NCI-H460 (cell line): ENCODE results near the gene POLR3F. TPM values are rescaled to one million over a fixed set of nuclear protein-coding genes. Genes with fewer than 3 reads are reported as not detected.
"Not testable (repeated sequence)": the region's sequence is repeated elsewhere in the genome, so short reads cannot be mapped to it uniquely, and the experiment has no call there.

ENCODE experiments used
- DNase-seq: peaks from one replicate; pipeline ENCODE4 v3.0.0-alpha.2; 2016; ENCODE audit warnings: low read depth; ENCODE audit errors: extremely low read depth
- total RNA-seq: library from RNA; depleted of rRNA; stranded (reverse); fragments of >200 nt; shearing (Covaris generic); gene quantifications from 2 replicates; pipeline ENCODE4 v1.2.3, GENCODE V29; 2014

The POLR3F gene
- total RNA-seq, 1 experiment from 2014 or later, result 23.8 TPM

GRCh38 chr20:18501672-18502071 is 34.5 kb downstream of the POLR3F start:
- not testable (repeated sequence) for DNase-seq

GRCh38 chr20:18504479-18505060 is 37.4 kb downstream of the POLR3F start:
- DNase-seq, result no peak

- no peak for DNase-seq
Observed at GRCh38 chr20:18506744-18507143, 39.6 kb downstream of the POLR3F start.

- peak; percentile 97 for DNase-seq
Observed at GRCh38 chr20:18507218-18508191, 40.3 kb downstream of the POLR3F start, which contains the start of gene SEC23B. SEC23B (plus strand) TSS chr20:18507940; CDS start chr20:18510836, 2,896 bp downstream.

DNA sequence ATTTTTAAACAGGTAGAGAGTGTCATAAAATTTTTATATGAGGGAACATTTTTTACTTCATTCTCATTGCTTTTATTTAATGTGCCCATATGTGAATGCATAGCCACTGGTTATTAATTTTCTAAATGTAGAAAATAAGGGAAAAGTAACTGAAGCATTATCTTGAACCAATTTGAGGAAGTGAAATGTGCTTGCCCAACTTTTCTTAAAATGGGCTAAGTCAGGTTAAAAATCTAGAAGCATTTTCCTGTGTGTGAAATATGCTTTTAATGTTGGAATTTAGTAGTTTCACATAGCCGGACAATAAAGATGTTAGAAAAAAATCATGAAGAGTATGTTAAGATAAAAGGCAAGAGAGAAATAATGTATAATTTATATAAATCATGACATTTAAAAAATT is 44.4 kb downstream of the POLR3F start:
- no peak for DNase-seq

GRCh38 chr20:18513208-18513607 is 46.0 kb downstream of the POLR3F start:
- DNase-seq, result no peak

DNA sequence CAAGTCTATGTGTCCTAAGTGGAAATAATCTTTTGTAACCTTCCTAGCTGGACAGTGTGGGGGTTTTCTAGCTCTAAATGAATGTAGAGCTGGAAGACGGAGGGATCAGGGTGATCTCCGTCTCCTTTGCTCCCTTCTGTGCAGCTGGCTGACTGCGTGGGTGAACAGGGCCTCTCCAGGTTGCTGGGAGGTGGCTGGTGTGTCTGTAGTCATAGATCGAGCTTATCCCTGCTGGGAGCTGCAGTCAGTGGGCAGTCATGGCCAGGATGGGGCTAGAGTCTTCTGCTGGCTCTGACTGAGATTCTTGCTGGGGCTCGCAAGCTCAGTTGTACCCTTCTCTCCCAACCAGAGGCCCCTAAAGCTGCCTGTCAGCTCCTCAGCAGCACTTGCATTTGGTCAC is 46.9 kb downstream of the POLR3F start:
- no peak for DNase-seq

GRCh38 chr20:18515973-18516372 is 48.8 kb downstream of the POLR3F start:
- DNase-seq, result no peak

DNA sequence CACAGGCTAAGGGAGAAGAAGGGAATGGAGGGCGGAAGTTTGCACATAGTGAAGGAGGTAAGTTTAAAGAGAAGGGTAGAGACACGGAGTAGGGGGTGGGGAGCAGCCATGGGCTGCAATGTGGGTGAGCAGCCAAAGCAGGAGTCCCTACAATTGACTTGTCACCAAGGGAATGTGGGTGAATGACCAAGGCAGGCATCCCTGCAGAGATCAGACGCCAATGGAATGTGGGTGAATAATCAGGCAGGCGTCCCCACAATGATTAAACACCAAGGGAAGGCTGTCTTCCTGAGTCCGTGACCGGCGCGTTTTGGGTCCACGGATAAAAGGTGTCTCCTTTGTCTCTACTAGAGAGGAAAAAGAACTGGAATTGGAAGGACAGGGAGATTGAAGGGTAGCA is 54.9 kb downstream of the POLR3F start:
- not testable (repeated sequence) for DNase-seq

GRCh38 chr20:18523066-18523465 is 55.9 kb downstream of the POLR3F start:
- no peak for DNase-seq

GRCh38 chr20:18524646-18525045 is 57.5 kb downstream of the POLR3F start:
- no peak for DNase-seq

GRCh38 chr20:18526761-18527160 is 59.6 kb downstream of the POLR3F start:
- not testable (repeated sequence) for DNase-seq

DNA sequence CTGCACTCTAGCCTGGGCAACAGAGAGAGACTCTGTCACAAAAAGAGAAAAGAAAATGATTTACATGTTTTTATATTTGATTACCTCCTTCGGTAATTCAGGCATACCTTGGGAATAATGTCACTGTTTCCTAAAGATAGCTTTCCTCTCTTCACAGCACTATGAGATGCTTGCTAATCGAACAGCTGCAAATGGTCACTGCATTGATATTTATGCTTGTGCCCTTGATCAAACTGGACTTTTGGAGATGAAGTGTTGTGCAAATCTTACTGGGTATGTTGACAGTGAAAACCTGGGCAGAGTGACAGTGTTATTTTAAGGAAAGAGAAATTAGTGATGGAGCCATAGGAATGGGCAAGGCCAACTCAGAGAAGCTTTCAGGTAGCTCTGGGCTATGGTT is 60.1 kb downstream of the POLR3F start:
- DNase-seq, result no peak

DNA sequence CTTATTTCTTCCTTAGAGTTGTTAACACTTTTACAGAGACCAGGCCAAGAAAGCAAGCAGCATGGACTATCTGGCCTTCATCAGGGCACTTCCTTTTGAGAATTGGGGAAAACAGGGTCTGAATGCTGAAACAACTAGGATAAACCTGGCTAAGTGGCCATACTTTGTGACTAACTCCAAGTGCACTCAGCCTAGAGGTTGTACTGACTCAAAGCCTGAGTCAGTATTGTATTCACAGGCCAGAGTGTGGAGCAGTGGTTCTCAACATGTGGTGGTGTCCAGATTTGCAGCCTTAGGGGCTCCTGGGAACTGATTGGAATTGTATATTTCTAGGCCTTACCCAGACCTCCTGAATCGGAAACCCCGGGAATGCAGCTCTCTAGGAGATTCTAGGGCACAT is 60.6 kb downstream of the POLR3F start:
- DNase-seq, result no peak

- no peak for DNase-seq
Observed at GRCh38 chr20:18529041-18529440, 61.9 kb downstream of the POLR3F start.

GRCh38 chr20:18532626-18533025 is 65.4 kb downstream of the POLR3F start:
- no peak for DNase-seq

- no peak for DNase-seq
Observed at GRCh38 chr20:18533491-18533890, 66.3 kb downstream of the POLR3F start.

DNA sequence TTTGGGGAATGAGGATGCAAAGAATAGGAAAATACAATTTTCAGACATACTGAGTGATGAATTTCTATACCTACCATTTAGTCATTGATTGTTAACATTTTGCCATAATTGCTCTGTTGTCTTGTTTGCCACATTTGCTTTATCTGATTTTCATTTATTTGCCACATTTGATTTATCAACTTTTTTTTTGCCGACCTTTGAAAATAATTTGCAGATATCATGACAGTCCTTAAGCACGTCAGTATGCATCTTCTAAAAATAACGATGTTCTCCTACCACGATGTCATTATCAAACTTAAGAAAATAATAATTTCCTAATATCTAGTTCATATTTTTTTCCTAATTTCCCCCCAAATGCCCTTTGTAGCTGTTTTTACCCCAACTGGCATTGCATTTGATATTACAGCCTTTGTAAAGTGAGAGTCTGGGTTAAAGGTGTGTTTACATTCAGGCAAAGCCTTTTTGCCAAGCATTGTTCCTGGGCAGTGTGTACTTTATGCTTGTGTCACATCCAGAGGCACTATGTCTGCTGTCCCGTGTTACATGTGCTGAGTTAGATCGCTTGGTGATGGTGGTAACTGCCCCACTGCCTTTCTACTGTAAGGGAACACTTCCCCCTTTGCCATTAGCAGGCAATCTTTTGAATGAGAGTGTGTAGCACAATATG is 66.9 kb downstream of the POLR3F start:
- no peak for DNase-seq
